PFSK-1 (cell line): ENCODE results near the gene IGFN1.

Source experiments
- FOXP2 ChIP-seq: optimal IDR thresholded peaks from 2 replicates; pipeline ENCODE3; 2011; ENCODE audit warnings: borderline replicate concordance, control low read depth, inconsistent platforms; ENCODE audit not compliant: insufficient read depth; ENCODE audit errors: extremely low read length, extremely low read depth
- POLR2AphosphoS5 ChIP-seq: IDR thresholded peaks from 2 replicates; pipeline ENCODE4 v1.6.1; 2012; ENCODE audit warnings: low read depth, mild to moderate bottlenecking, control low read depth, low read length, moderate library complexity
- REST ChIP-seq, 2 experiments: IDR thresholded peaks; 2 replicates each; pipeline versions ENCODE4 v1.6.1 to v1.8.0; 2011 to 2012; ENCODE audit warnings: low read depth in 2 of 2, low read length in 2 of 2, control low read depth in 1 of 2, inconsistent platforms in 1 of 2, mild to moderate bottlenecking in 1 of 2, moderate library complexity in 1 of 2; ENCODE audit not compliant: insufficient read depth in 1 of 2
- SIN3A ChIP-seq: IDR thresholded peaks from 2 replicates; pipeline ENCODE4 v1.6.1; 2012; ENCODE audit warnings: mild to moderate bottlenecking, low read length, moderate library complexity, borderline replicate concordance; ENCODE audit not compliant: insufficient read depth
- TAF1 ChIP-seq: IDR thresholded peaks from 2 replicates; pipeline ENCODE4 v1.6.1; 2012; ENCODE audit warnings: low read length, control low read depth, borderline replicate concordance; ENCODE audit not compliant: insufficient read depth

The IGFN1 gene

DNA sequence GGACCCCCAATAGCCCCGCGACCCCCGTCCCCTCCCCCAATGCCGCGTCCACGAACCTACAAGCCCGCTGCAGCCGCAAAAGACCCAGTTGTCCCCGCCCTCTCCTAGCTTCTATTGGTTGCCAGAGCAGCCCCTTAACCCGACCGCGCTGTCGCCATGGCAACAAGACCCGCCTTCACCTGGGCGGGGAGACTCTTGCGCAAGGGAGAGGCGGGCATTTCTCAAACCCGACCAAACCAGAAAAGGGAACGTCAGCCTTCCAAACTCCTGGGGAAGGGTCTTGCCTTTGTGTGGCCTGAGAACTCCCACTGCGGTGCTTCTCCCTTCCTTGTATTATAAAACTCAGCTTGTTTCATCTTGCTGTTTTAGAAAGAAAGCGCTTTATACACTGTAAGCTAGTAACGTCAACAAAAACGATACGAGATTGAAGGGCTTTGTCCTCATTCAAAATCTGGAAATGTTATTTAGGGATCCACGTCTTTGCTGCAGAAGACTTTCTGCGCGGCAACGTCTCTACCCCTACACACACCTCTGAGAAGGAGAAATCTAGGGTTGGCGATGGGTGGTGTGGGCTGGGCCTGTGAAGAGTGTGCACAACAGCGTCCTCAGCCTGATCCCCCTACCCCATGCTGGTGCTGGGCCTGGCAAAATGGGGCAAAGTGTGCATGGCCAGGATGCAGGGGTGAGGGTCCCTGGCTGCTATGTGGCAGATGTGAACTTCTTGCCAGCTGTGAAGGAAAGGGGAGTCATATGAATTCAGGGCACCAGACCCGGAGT is 36.0 kb upstream of the IGFN1 start, which contains the start of gene TMEM9:
TSS of gene TMEM9 (minus strand) at position 86 of the 777 bp plus-strand sequence. CDS start 551 bp downstream, outside the sequence.
- TF ChIP-seq POLR2AphosphoS5, result peak; percentile 36; the same call in 1 of the 2 replicates
- no peak for TF ChIP-seq TAF1
- TF ChIP-seq FOXP2, result peak; percentile 52

- TF ChIP-seq TAF1 (no peak), REST (IDR thresholded peaks at IDR 0.05; ENCODE audit: insufficient read depth in 1 of 2, low read depth in 2 of 2, low read length in 2 of 2) (no peak), POLR2AphosphoS5 (no peak)
These were observed 35.3 kb upstream of the IGFN1 start for GRCh38 chr1:201155354-201155753.

- TF ChIP-seq FOXP2 (no peak), TAF1 (no peak), POLR2AphosphoS5 (no peak), SIN3A (no peak), REST (IDR thresholded peaks at IDR 0.05; ENCODE audit: insufficient read depth in 1 of 2, low read depth in 2 of 2, low read length in 2 of 2) (no peak)
These were observed 34.3 kb upstream of the IGFN1 start for GRCh38 chr1:201156346-201156745.

DNA sequence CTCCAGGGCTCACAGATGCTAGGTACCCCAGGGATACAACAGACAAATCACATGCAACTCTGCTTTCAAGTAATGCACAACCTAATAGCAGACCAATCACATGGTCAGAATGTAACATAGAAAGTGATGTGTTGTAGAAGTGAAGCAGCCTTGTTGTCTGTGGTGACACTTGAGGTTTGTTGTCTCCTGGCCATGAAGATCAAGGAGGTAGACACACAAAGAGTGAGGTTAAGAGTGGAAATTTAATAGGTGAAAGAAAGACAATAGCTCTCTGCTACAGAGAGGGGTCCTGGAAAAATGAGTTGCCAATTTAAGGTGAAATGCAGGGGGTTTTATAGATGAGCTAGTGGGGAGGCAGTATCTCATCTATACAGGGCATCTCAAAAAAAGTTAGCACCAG is 33.8 kb upstream of the IGFN1 start:
- TF ChIP-seq POLR2AphosphoS5 (no peak), FOXP2 (no peak), SIN3A (no peak), REST (IDR thresholded peaks at IDR 0.05; ENCODE audit: insufficient read depth in 1 of 2, low read depth in 2 of 2, low read length in 2 of 2) (no peak), TAF1 (no peak)

DNA sequence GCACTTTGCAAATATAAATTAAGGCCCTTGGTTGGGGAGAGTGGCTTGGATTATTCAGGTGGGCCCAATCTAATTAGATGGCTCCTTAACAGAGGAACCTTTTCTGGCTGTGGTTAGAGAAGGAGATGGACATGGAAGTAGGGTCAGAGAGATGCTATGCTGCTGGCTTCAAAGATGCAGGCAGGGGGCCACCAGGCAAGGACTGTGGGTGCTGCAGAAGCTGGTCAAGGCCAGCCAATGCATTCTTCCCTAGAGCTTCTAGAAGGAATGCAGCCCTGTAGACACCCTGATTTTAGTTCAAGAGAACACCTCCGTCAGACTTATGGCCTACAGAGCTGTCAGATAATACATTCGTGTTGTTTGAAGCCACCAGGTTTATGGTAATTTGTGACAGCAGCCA is 32.7 kb upstream of the IGFN1 start:
- TF ChIP-seq FOXP2, result no peak
- no peak for TF ChIP-seq SIN3A
- TF ChIP-seq REST (IDR thresholded peaks at IDR 0.05; ENCODE audit: insufficient read depth in 1 of 2, low read depth in 2 of 2, low read length in 2 of 2), result no peak
- no peak for TF ChIP-seq POLR2AphosphoS5
- no peak for TF ChIP-seq TAF1
